Hepatocyte (in vitro differentiated cells): Measurements from ENCODE around the gene FCHSD2. TPM values are rescaled to one million over a fixed set of nuclear protein-coding genes. Genes with fewer than 3 reads are reported as not detected.
"Not testable (repeated sequence)": the region's sequence is repeated elsewhere in the genome, so short reads cannot be mapped to it uniquely, and the experiment has no call there.

ENCODE experiments used
- DNase-seq: peaks from one replicate; pipeline ENCODE4 v3.0.0-alpha.2; 2016; ENCODE audit warnings: low spot score
- H2AFZ ChIP-seq: fragments of 200-600 bp; sonication (generic); 2 replicates; pipeline ENCODE4 v1.6.0; 2016; ENCODE audit warnings: antibody characterized with exemption, mild to moderate bottlenecking
- H3K27ac ChIP-seq: fragments of 200-600 bp; sonication (generic); 2 replicates; pipeline ENCODE4 v1.5.1; 2016; ENCODE audit warnings: mild to moderate bottlenecking
- H3K27me3 ChIP-seq: fragments of 200-600 bp; sonication (generic); 2 replicates; pipeline ENCODE4 v1.6.1; 2016
- H3K36me3 ChIP-seq: fragments of 200-600 bp; sonication (generic); replicated peaks from 2 replicates; pipeline ENCODE4 v1.5.1; 2016; ENCODE audit warnings: low read depth; ENCODE audit not compliant: insufficient read depth
- H3K4me1 ChIP-seq: fragments of 200-600 bp; sonication (generic); 2 replicates; pipeline ENCODE4 v1.5.1; 2016; ENCODE audit warnings: mild to moderate bottlenecking, moderate library complexity; ENCODE audit not compliant: insufficient read depth
- H3K4me2 ChIP-seq: fragments of 200-600 bp; sonication (generic); 2 replicates; pipeline ENCODE4 v1.6.0; 2016
- H3K4me3 ChIP-seq: fragments of 200-600 bp; sonication (generic); 2 replicates; pipeline ENCODE4 v1.5.1; 2016; ENCODE audit warnings: mild to moderate bottlenecking
- H3K79me2 ChIP-seq: fragments of 200-600 bp; sonication (generic); 2 replicates; pipeline ENCODE4 v1.6.0; 2017; ENCODE audit warnings: mild to moderate bottlenecking
- H3K9me2 ChIP-seq: fragments of 200-600 bp; sonication (generic); replicated peaks from 2 replicates; pipeline ENCODE4 v1.6.0; 2017; ENCODE audit warnings: mild to moderate bottlenecking; ENCODE audit not compliant: insufficient read depth
- H3K9me3 ChIP-seq: fragments of 200-600 bp; sonication (generic); 2 replicates; pipeline ENCODE4 v1.5.1; 2016; ENCODE audit warnings: low read depth, mild to moderate bottlenecking
- H4K20me1 ChIP-seq: fragments of 200-600 bp; sonication (generic); 2 replicates; pipeline ENCODE4 v1.6.0; 2016; ENCODE audit warnings: mild to moderate bottlenecking; ENCODE audit not compliant: insufficient read depth, poor library complexity, severe bottlenecking
- EZH2 ChIP-seq: fragments of 200-600 bp; sonication (generic); IDR thresholded peaks from 2 replicates; pipeline ENCODE4 v1.6.1; 2016; ENCODE audit warnings: antibody characterized with exemption, mild to moderate bottlenecking, borderline replicate concordance
- EZH2phosphoT487 ChIP-seq: fragments of 200-600 bp; sonication (generic); IDR thresholded peaks from one replicate; pipeline ENCODE4 v1.6.1; 2018; ENCODE audit warnings: antibody characterized with exemption, mild to moderate bottlenecking, low read depth, moderate library complexity; ENCODE audit not compliant: unreplicated experiment, severe bottlenecking
- WGBS: methylation state at CpG from one replicate; pipeline ENCODE4 v1.1.6; 2016; ENCODE audit warnings: low lambda C conversion rate; ENCODE audit errors: missing lambda C conversion rate; 5-methylcytosine and 5-hydroxymethylcytosine counted together
- polyA plus RNA-seq: library from polyadenylated mRNA; unstranded; fragments of >200 nt; fragmentation: Nextera tagmentation; extraction: Ambion mirVana; gene quantifications from 2 replicates; pipeline ENCODE4 v1.2.1, GENCODE V29; 2016
- total RNA-seq: library from RNA; depleted of rRNA; stranded (reverse); fragments of >200 nt; gene quantifications from 2 replicates; pipeline ENCODE4 v1.2.3, GENCODE V29; 2014
- TF ChIP-seq, protein P1 (sequence below): fragments of 200-600 bp; sonication (generic); IDR thresholded peaks from 2 replicates; pipeline ENCODE4 v1.5.1; 2016; ENCODE audit warnings: antibody characterized with exemption, mild to moderate bottlenecking; ENCODE audit not compliant: poor library complexity

Gene FCHSD2
- total and polyA plus RNA-seq, 2 experiments from 2014 or later = 9.1 to 13.1 TPM

- DNase-seq = no peak
- Histone ChIP-seq H4K20me1 (no peaks in the 10 kb centered on the region), H3K27ac (no peak overlapping the region), H3K79me2 (no peaks in the 10 kb centered on the region), H3K27me3 (no peaks in the 10 kb centered on the region), H3K36me3 (no peaks in the 10 kb centered on the region), H3K9me2 (no peaks in the 10 kb centered on the region), H3K4me2 (no peak overlapping the region), H3K4me3 (no peak overlapping the region), H3K4me1 (no peaks in the 10 kb centered on the region), H3K9me3 (no peaks in the 10 kb centered on the region), H2AFZ (no peak overlapping the region)
- no peak for TF ChIP-seq EZH2phosphoT487
- no peak for TF ChIP-seq EZH2
- TF ChIP-seq, protein P1, sequence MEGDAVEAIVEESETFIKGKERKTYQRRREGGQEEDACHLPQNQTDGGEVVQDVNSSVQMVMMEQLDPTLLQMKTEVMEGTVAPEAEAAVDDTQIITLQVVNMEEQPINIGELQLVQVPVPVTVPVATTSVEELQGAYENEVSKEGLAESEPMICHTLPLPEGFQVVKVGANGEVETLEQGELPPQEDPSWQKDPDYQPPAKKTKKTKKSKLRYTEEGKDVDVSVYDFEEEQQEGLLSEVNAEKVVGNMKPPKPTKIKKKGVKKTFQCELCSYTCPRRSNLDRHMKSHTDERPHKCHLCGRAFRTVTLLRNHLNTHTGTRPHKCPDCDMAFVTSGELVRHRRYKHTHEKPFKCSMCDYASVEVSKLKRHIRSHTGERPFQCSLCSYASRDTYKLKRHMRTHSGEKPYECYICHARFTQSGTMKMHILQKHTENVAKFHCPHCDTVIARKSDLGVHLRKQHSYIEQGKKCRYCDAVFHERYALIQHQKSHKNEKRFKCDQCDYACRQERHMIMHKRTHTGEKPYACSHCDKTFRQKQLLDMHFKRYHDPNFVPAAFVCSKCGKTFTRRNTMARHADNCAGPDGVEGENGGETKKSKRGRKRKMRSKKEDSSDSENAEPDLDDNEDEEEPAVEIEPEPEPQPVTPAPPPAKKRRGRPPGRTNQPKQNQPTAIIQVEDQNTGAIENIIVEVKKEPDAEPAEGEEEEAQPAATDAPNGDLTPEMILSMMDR = no peak
These were observed 223.3 kb downstream of the FCHSD2 start for GRCh38 chr11:72918851-72919250.

- TF ChIP-seq, protein P1 = no peak
- no peak for TF ChIP-seq EZH2phosphoT487
- TF ChIP-seq EZH2 = no peak
- no peaks in the 10 kb centered on the region for H3K27me3 ChIP-seq
- H3K9me3 ChIP-seq = peaks cover 21% of the 10 kb centered on the region
- no peaks in the 10 kb centered on the region for H4K20me1 ChIP-seq
- no peak overlapping the region for H3K4me3 ChIP-seq
- no peaks in the 10 kb centered on the region for H3K36me3 ChIP-seq
- no peaks in the 10 kb centered on the region for H3K79me2 ChIP-seq
- H3K4me2 ChIP-seq = no peak overlapping the region
- no peak overlapping the region for H3K27ac ChIP-seq
- no peak for DNase-seq
- no peak overlapping the region for H2AFZ ChIP-seq
- H3K9me2 ChIP-seq = no peaks in the 10 kb centered on the region
- no peaks in the 10 kb centered on the region for H3K4me1 ChIP-seq
- WGBS = 96% methylated on average over 1 of the region's 1 CpG
These were observed 229.9 kb downstream of the FCHSD2 start for GRCh38 chr11:72912253-72912652.

DNA sequence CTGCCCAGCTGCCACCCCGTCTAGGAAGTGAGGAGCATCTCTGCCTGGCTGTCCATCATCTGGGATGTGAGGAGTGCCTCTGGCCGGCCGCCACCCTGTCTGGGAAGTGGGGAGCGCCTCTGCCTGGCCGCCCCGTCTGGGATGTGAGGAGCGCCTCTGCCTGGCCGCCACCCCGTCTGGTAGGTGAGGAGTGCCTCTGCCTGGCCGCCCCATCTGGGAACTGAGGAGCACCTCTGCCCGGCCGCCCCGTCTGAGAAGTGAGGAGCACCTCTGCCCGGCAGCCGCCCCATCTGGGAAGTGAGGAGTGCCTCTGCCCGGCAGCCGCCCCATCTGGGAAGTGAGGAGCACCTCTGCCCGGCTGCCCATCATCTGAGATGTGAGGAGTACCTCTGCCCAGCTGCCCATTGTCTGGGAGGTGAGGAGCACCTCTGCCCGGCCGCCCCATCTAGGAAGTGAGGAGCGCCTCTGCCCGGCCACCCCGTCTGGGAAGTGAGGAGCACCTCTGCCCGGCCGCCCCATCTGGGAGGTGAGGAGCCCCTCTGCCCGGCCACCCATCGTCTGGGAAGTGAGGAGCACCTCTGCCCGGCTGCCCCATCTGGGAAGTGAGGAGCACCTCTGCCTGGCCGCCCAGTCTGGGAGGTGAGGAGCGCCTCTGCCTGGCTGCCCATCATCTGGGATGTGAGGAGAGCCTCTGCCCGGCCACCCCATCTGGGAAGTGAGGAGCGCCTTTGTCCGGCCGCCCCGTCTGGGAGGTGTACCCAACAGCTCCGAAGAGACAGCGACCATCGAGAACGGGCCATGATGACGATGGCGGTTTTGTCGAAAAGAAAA lies 232.3 kb downstream of the FCHSD2 start:
- H3K4me2 ChIP-seq = not testable (repeated sequence)
- WGBS = 96% methylated on average over 37 of the region's 42 CpGs

GRCh38 chr11:72908032-72908676 lies 234.0 kb downstream of the FCHSD2 start:
- Histone ChIP-seq H3K9me3 (peaks cover 21% of the 10 kb centered on the region), H3K9me2 (no peaks in the 10 kb centered on the region), H3K79me2 (no peaks in the 10 kb centered on the region), H3K4me2 (no peak overlapping the region), H3K27me3 (no peaks in the 10 kb centered on the region), H4K20me1 (no peaks in the 10 kb centered on the region), H3K36me3 (no peaks in the 10 kb centered on the region), H3K4me1 (no peaks in the 10 kb centered on the region), H3K4me3 (no peak overlapping the region), H3K27ac (no peak overlapping the region), H2AFZ (no peak overlapping the region)
- TF ChIP-seq EZH2 = no peak
- TF ChIP-seq, protein P1 = no peak
- no peak for TF ChIP-seq EZH2phosphoT487
- DNase-seq = no peak
- WGBS = 98% methylated on average over 2 of the region's 2 CpGs

More for the DNA sequence above, 232.3 kb downstream of the FCHSD2 start:
- not testable (repeated sequence) for H3K4me1 ChIP-seq, H2AFZ ChIP-seq, H3K27me3 ChIP-seq, DNase-seq, H3K4me3 ChIP-seq, H4K20me1 ChIP-seq, H3K36me3 ChIP-seq, H3K9me2 ChIP-seq, H3K79me2 ChIP-seq, H3K27ac ChIP-seq
- H3K9me3 ChIP-seq = peaks cover 21% of the 10 kb centered on the region
